Astrocyte (in vitro differentiated cells and primary cell): Measurements from ENCODE around the gene ANTXR2. TPM values are rescaled to one million over a fixed set of nuclear protein-coding genes. Genes with fewer than 3 reads are reported as not detected.
A peak's percentile ranks its signal among the peaks of the same experiment; 100 is the strongest.

Source experiments
- DNase-seq: peaks from one replicate; pipeline ENCODE4 v3.0.0-alpha.2; 2010; ENCODE audit warnings: low read depth
- FAIRE-seq: peaks from 2 replicates; lab custom pipeline; 2011; peaks lifted over from hg19 to GRCh38; lab: Jason Lieb, UNC
- H2AFZ ChIP-seq: 2 replicates; pipeline ENCODE4 v1.6.0; 2012; ENCODE audit warnings: low read depth, low read length, inconsistent platforms
- H3K27ac ChIP-seq: 2 replicates; pipeline ENCODE4 v1.5.1; 2011; ENCODE audit warnings: low read depth, low read length, inconsistent platforms
- H3K27me3 ChIP-seq: 2 replicates; pipeline ENCODE4 v1.6.0; 2011; ENCODE audit warnings: low read length, inconsistent platforms; ENCODE audit not compliant: insufficient read depth
- H3K36me3 ChIP-seq: 2 replicates; pipeline ENCODE4 v1.5.1; 2011; ENCODE audit warnings: low read length, inconsistent platforms; ENCODE audit not compliant: insufficient read depth
- H3K4me1 ChIP-seq: 2 replicates; pipeline ENCODE4 v1.5.1; 2011; ENCODE audit warnings: low read length, inconsistent platforms; ENCODE audit not compliant: insufficient read depth
- H3K4me2 ChIP-seq: 2 replicates; pipeline ENCODE4 v1.6.0; 2012; ENCODE audit warnings: low read length, inconsistent platforms
- H3K4me3 ChIP-seq: 2 replicates; pipeline ENCODE4 v1.5.1; 2011; ENCODE audit warnings: low read depth, mild to moderate bottlenecking, low read length, inconsistent platforms; ENCODE audit not compliant: insufficient read depth
- H3K79me2 ChIP-seq: 2 replicates; pipeline ENCODE4 v1.6.0; 2012; ENCODE audit warnings: mild to moderate bottlenecking, low read length, inconsistent platforms; ENCODE audit not compliant: insufficient read depth
- H3K9ac ChIP-seq: 2 replicates; pipeline ENCODE4 v1.6.0; 2012; ENCODE audit warnings: mild to moderate bottlenecking, low read length, inconsistent platforms
- H3K9me3 ChIP-seq: 2 replicates; pipeline ENCODE4 v1.5.1; 2012; ENCODE audit warnings: low read depth, mild to moderate bottlenecking, low read length, inconsistent platforms; ENCODE audit not compliant: insufficient read depth
- H4K20me1 ChIP-seq: 2 replicates; pipeline ENCODE4 v1.6.0; 2012; ENCODE audit warnings: low read length, inconsistent platforms; ENCODE audit not compliant: insufficient read depth
- H3K27ac Mint-ChIP-seq: one replicate; pipeline ENCODE4 v1.8.0; 2021; ENCODE audit warnings: mild to moderate bottlenecking, mixed read lengths; ENCODE audit not compliant: unreplicated experiment
- H3K27me3 Mint-ChIP-seq: one replicate; pipeline ENCODE4 v1.8.0; 2021; ENCODE audit warnings: low read depth, mixed read lengths; ENCODE audit not compliant: unreplicated experiment
- H3K36me3 Mint-ChIP-seq: one replicate; pipeline ENCODE4 v1.8.0; 2021; ENCODE audit warnings: low read depth, mixed read lengths; ENCODE audit not compliant: unreplicated experiment
- H3K4me1 Mint-ChIP-seq: one replicate; pipeline ENCODE4 v1.8.0; 2021; ENCODE audit warnings: low read depth, mixed read lengths; ENCODE audit not compliant: unreplicated experiment
- H3K4me3 Mint-ChIP-seq: one replicate; pipeline ENCODE4 v1.8.0; 2021; ENCODE audit warnings: mild to moderate bottlenecking, moderate library complexity, mixed read lengths; ENCODE audit not compliant: unreplicated experiment
- H3K9me3 Mint-ChIP-seq: one replicate; pipeline ENCODE4 v1.8.0; 2021; ENCODE audit warnings: mild to moderate bottlenecking, mixed read lengths; ENCODE audit not compliant: unreplicated experiment
- EZH2 ChIP-seq: IDR thresholded peaks from 2 replicates; pipeline ENCODE4 v1.6.1; 2012; ENCODE audit warnings: mild to moderate bottlenecking, low read length, inconsistent platforms; ENCODE audit not compliant: insufficient read depth
- total RNA-seq: library from RNA; stranded (reverse); gene quantifications from 2 replicates; pipeline ENCODE4 v1.2.1, GENCODE V29; 2021
- TF ChIP-seq, protein P1 (sequence below): IDR thresholded peaks from 2 replicates; pipeline ENCODE4 v1.5.1; 2011; ENCODE audit warnings: low read depth, mild to moderate bottlenecking, inconsistent platforms, low read length, moderate library complexity; ENCODE audit not compliant: insufficient read depth

The ANTXR2 gene
- total RNA-seq, 1 donor from 2014 or later = 34.7 TPM

DNA sequence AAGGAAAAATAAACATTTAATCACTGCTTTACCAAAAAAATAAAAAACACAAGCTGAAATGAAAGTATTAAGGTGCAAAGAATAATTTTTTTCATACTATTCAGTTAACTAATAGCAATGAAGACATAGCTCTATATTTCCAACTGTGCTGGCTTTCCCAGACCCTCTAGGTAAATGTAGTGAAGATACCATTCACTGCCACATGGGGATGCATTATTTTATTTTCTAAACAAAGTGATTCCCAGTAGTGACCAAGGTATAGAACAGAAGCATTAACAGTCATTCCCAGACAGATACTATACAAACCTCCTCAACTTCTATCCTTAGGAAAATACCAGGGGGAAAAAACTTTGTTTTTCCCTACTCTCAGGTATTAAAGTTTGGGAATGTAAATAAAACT lies 39.4 kb downstream of the ANTXR2 start:
- DNase-seq (no peak), FAIRE-seq (no peak)
- Mint-ChIP-seq H3K36me3 (no peaks in the 10 kb centered on the region), H3K27me3 (no peaks in the 10 kb centered on the region), H3K4me1 (peaks cover 7% of the 10 kb centered on the region), H3K4me3 (no peak overlapping the region), H3K9me3 (no peaks in the 10 kb centered on the region), H3K27ac (no peak overlapping the region)
- H4K20me1 ChIP-seq = no peaks in the 10 kb centered on the region
- H3K9ac ChIP-seq = no peak overlapping the region
- TF ChIP-seq EZH2 = no peak
- TF ChIP-seq, protein P1, sequence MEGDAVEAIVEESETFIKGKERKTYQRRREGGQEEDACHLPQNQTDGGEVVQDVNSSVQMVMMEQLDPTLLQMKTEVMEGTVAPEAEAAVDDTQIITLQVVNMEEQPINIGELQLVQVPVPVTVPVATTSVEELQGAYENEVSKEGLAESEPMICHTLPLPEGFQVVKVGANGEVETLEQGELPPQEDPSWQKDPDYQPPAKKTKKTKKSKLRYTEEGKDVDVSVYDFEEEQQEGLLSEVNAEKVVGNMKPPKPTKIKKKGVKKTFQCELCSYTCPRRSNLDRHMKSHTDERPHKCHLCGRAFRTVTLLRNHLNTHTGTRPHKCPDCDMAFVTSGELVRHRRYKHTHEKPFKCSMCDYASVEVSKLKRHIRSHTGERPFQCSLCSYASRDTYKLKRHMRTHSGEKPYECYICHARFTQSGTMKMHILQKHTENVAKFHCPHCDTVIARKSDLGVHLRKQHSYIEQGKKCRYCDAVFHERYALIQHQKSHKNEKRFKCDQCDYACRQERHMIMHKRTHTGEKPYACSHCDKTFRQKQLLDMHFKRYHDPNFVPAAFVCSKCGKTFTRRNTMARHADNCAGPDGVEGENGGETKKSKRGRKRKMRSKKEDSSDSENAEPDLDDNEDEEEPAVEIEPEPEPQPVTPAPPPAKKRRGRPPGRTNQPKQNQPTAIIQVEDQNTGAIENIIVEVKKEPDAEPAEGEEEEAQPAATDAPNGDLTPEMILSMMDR = peak; percentile 2
- H3K36me3 ChIP-seq = peaks cover 48% of the 10 kb centered on the region
- no peak overlapping the region for H3K4me3 ChIP-seq
- no peak overlapping the region for H3K4me2 ChIP-seq
- H3K9me3 ChIP-seq = no peaks in the 10 kb centered on the region
- no peak overlapping the region for H2AFZ ChIP-seq
- peaks cover 10% of the 10 kb centered on the region for H3K4me1 ChIP-seq
- peaks cover 21% of the 10 kb centered on the region for H3K79me2 ChIP-seq
- no peaks in the 10 kb centered on the region for H3K27me3 ChIP-seq
- H3K27ac ChIP-seq = no peak overlapping the region

DNA sequence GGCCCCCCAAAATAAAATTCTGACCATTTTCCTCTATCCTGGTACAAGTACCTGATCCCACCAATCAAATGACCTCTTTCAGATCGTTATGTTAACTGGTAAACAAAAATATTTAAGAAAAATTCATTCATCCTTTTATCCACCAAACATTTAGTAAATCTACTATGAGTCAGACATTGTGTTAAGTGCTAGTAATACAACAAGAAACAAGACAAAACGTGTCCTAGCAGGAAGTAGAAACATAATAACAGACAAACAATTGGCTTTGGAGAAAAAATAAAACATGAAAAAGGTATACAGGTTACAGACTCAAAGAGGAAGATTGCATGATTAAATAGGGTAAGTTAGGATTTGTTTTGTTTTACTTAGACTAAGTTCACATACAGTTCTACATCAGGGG lies 43.7 kb downstream of the ANTXR2 start:
- no peak for DNase-seq
- Mint-ChIP-seq H3K9me3 (no peaks in the 10 kb centered on the region), H3K27ac (no peak overlapping the region), H3K4me3 (no peak overlapping the region), H3K4me1 (no peaks in the 10 kb centered on the region), H3K27me3 (no peaks in the 10 kb centered on the region), H3K36me3 (no peaks in the 10 kb centered on the region)
- Histone ChIP-seq H3K27me3 (no peaks in the 10 kb centered on the region), H2AFZ (no peak overlapping the region), H3K4me3 (no peak overlapping the region), H3K36me3 (peaks cover 53% of the 10 kb centered on the region), H3K79me2 (no peaks in the 10 kb centered on the region), H3K9ac (no peak overlapping the region), H3K9me3 (no peaks in the 10 kb centered on the region), H3K27ac (no peak overlapping the region), H3K4me1 (no peaks in the 10 kb centered on the region), H3K4me2 (no peak overlapping the region), H4K20me1 (no peaks in the 10 kb centered on the region)
- no peak for FAIRE-seq
- TF ChIP-seq, protein P1 = no peak
- no peak for TF ChIP-seq EZH2

DNA sequence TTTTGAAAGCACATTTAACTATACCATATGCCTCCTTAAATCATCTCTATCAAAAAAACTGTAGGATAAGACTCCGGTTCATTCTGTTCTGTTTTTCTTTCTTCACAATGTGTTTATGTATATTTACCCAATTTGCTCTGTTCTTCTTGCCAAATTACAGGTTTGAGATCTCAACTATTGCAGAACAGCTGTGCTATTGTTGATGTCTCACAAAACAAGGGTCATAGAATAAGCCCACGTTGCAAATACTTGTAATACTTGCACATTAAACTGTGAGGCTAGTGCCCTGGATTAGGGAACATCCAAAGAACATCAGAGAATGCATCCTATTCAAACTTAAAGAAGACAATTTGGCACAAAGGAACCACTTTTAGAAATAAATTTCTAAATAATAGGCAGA lies 45.4 kb downstream of the ANTXR2 start:
- Histone ChIP-seq H3K4me2 (no peak overlapping the region), H2AFZ (no peak overlapping the region), H3K79me2 (no peaks in the 10 kb centered on the region), H3K4me1 (no peaks in the 10 kb centered on the region), H3K9ac (no peak overlapping the region), H3K36me3 (peaks cover 49% of the 10 kb centered on the region), H3K4me3 (no peak overlapping the region), H4K20me1 (no peaks in the 10 kb centered on the region), H3K9me3 (no peaks in the 10 kb centered on the region), H3K27me3 (no peaks in the 10 kb centered on the region), H3K27ac (no peak overlapping the region)
- Mint-ChIP-seq H3K27ac (no peak overlapping the region), H3K27me3 (no peaks in the 10 kb centered on the region), H3K9me3 (no peaks in the 10 kb centered on the region), H3K4me3 (no peak overlapping the region), H3K4me1 (no peaks in the 10 kb centered on the region), H3K36me3 (no peaks in the 10 kb centered on the region)
- TF ChIP-seq EZH2 = no peak
- TF ChIP-seq, protein P1 = no peak
- DNase-seq (no peak), FAIRE-seq (no peak)
